ENCODE results near the gene FERD3L.

The FERD3L gene

DNA sequence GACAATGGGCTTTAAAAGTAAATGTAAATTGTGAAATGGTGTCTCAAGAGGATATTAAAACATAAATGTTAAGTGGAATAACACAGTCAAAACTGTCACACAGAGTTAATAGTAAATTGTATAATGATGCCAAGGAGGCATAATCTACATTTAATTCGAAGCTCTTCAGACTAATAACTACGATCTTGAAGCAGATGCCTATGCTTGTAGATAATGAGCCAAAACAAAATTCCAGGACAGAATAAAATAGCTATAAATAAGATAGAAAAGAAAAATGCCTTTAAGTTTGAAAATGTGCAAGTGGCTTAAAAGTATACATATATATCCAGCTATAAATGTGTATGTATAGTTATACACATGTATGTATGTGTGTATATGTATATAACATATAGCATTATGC lies 45.3 kb downstream of the FERD3L start:
- no peak overlapping the region for H3K4me3 ChIP-seq (replicated peaks in 1 of 2; ENCODE audit: low read depth in 2 of 2, low read length in 2 of 2)
- TF ChIP-seq CTCF (IDR thresholded peaks at IDR 0.05; ENCODE audit: low read depth, low read length): no peak
- DNase-seq (ENCODE audit: low read depth in 2 of 2): no peak

DNA sequence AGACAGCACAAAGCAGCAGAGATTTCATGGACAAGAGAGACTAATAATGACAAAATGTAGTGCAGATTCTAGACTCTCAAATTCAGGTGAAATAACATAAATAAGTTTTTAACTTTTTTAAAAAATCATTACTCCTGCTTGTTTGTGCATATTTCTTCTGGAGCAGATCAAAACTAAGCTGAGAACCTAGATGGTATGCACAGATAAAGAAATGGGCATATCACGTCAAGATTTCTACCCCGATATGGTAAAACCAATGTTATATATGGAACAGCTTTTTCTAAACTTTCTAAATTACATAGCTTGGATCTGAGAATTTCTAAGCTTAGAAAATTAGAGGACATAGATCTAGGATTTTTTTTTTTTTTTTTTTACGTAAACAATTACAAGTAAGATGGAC lies 46.0 kb downstream of the FERD3L start:
- no peak for TF ChIP-seq CTCF (IDR thresholded peaks at IDR 0.05; ENCODE audit: low read depth, low read length)
- no peak for DNase-seq (ENCODE audit: low read depth in 2 of 2)
- H3K4me3 ChIP-seq (replicated peaks in 1 of 2; ENCODE audit: low read depth in 2 of 2, low read length in 2 of 2): no peak overlapping the region

- DNase-seq (ENCODE audit: low read depth in 2 of 2): no peak
- TF ChIP-seq CTCF (IDR thresholded peaks at IDR 0.05; ENCODE audit: low read depth, low read length): no peak
- H3K4me3 ChIP-seq (replicated peaks in 1 of 2; ENCODE audit: low read depth in 2 of 2, low read length in 2 of 2): no peak overlapping the region
Measured at GRCh38 chr7:19098510-19098909, 46.7 kb downstream of the FERD3L start.

DNA sequence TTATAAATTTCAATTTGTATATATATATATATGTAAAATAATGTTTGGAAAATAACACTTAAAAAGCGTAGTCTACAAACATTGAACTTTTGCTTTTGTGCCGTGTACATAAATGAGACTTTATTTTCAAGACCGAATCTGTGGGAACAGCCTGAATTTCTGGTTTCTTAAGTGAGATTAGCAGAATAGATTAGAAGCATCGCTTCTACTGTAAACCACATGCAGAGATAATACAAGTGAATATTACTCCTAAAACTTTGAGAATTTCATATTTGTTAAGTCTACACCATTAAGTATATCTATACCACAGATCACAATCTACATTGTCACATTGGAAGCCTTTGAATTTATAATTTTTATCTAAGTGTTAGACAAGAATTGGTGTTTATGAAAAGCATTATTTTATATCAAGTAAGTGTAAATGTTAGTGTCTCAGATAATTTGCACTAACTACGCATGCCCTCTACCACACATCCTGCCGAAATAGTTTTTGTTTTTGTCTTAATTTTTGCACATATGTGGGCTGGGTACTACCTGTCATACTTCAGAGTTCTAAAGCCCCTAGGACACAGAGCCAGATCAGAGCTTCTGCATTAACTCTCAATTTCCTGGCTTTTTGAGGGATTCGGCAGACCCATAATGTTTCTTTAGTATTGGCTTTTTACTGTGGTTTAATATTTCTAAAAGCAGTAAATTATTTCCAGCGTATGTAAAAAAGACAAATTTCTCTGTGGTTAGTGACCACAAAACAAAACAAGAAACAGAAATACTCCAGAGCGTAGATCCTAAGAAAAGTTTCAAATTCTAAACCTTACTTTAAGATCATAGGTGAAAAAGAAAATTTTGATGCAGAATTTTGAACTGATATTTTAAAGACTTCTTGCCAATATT lies 47.8 kb downstream of the FERD3L start:
- H3K4me3 ChIP-seq (replicated peaks in 1 of 2; ENCODE audit: low read depth in 2 of 2, low read length in 2 of 2): no peak overlapping the region
- no peak for TF ChIP-seq CTCF (IDR thresholded peaks at IDR 0.05; ENCODE audit: low read depth, low read length)
- DNase-seq (ENCODE audit: low read depth in 2 of 2): no peak

- DNase-seq (ENCODE audit: low read depth in 2 of 2): no peak
- H3K4me3 ChIP-seq (replicated peaks in 1 of 2; ENCODE audit: low read depth in 2 of 2, low read length in 2 of 2): no peak overlapping the region
- TF ChIP-seq CTCF (IDR thresholded peaks at IDR 0.05; ENCODE audit: low read depth, low read length): no peak
Measured at GRCh38 chr7:19095353-19095860, 49.8 kb downstream of the FERD3L start.
